ENCODE data around the gene WDR73. TPM values are rescaled to one million over a fixed set of nuclear protein-coding genes. Genes with fewer than 3 reads are reported as not detected.

The WDR73 gene
- total RNA-seq, 1 donor from 2014 or later = 53.2 TPM

GRCh38 chr15:84591815-84592214 lies 62.3 kb downstream of the WDR73 start:
- TF ChIP-seq, protein P1, sequence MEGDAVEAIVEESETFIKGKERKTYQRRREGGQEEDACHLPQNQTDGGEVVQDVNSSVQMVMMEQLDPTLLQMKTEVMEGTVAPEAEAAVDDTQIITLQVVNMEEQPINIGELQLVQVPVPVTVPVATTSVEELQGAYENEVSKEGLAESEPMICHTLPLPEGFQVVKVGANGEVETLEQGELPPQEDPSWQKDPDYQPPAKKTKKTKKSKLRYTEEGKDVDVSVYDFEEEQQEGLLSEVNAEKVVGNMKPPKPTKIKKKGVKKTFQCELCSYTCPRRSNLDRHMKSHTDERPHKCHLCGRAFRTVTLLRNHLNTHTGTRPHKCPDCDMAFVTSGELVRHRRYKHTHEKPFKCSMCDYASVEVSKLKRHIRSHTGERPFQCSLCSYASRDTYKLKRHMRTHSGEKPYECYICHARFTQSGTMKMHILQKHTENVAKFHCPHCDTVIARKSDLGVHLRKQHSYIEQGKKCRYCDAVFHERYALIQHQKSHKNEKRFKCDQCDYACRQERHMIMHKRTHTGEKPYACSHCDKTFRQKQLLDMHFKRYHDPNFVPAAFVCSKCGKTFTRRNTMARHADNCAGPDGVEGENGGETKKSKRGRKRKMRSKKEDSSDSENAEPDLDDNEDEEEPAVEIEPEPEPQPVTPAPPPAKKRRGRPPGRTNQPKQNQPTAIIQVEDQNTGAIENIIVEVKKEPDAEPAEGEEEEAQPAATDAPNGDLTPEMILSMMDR (conservative IDR thresholded peaks at IDR 0.05) = no peak
- no peaks in the 10 kb centered on the region for H3K9me3 Mint-ChIP-seq

GRCh38 chr15:84590406-84590805 lies 63.7 kb downstream of the WDR73 start:
- Mint-ChIP-seq H3K27ac (ENCODE audit: unreplicated experiment) (no peak overlapping the region), H3K36me3 (ENCODE audit: low read depth) (no peaks in the 10 kb centered on the region), H3K9me3 (no peaks in the 10 kb centered on the region), H3K4me1 (no peaks in the 10 kb centered on the region), H3K27me3 (ENCODE audit: low read depth) (peaks cover 53% of the 10 kb centered on the region), H3K4me3 (no peak overlapping the region)
- DNase-seq (ENCODE audit: low read depth, low spot score) = no peak
- TF ChIP-seq, protein P1 (conservative IDR thresholded peaks at IDR 0.05) = no peak

More at GRCh38 chr15:84591815-84592214, 62.3 kb downstream of the WDR73 start:
- H3K4me1 Mint-ChIP-seq = peaks cover 1% of the 10 kb centered on the region
- no peaks in the 10 kb centered on the region for H3K36me3 Mint-ChIP-seq (ENCODE audit: low read depth)
- no peak overlapping the region for H3K27ac Mint-ChIP-seq (ENCODE audit: unreplicated experiment)
- peaks cover 48% of the 10 kb centered on the region for H3K27me3 Mint-ChIP-seq (ENCODE audit: low read depth)
- no peak for DNase-seq (ENCODE audit: low read depth, low spot score)
- H3K4me3 Mint-ChIP-seq = no peak overlapping the region

Other genes starting within 250 kb of the WDR73 start
- 21.1 and 21.7 TPM in 2 replicates for gene ZSCAN2, start 53.3 kb downstream of the WDR73 start, total RNA-seq
- 4.0 and 4.9 TPM in 2 replicates for gene NMB, start 3.9 kb upstream of the WDR73 start, total RNA-seq
- 200 and 201 TPM in 2 replicates for gene SEC11A, start 61.9 kb upstream of the WDR73 start, total RNA-seq
- gene ZNF592, start 94.3 kb upstream of the WDR73 start, total RNA-seq = 34.7 and 35.7 TPM in 2 replicates
- 3.3 and 4.4 TPM in 2 replicates for gene ALPK3, start 163.1 kb upstream of the WDR73 start, total RNA-seq
- gene SLC28A1, start 230.4 kb upstream of the WDR73 start, total RNA-seq = not detected in 2 replicates